Upper lobe of left lung (tissue), 4 donors: ENCODE results near the gene NOC4L.

Source experiments
- EP300 ChIP-seq, 4 donors: sonication (generic); formaldehyde crosslinking; IDR thresholded peaks; one replicate each; pipeline ENCODE4 v1.5.1; 2017; ENCODE audit warnings: antibody characterized with exemption in 4 of 4, control low read depth in 2 of 4
- POLR2AphosphoS5 ChIP-seq, 2 donors: sonication (generic); formaldehyde crosslinking; IDR thresholded peaks; one replicate each; pipeline ENCODE4 v1.5.1; 2017; ENCODE audit warnings: antibody characterized with exemption in 2 of 2
- TF ChIP-seq, protein P1 (sequence below), 6 experiments: fragments of 450-650 bp in 4 of 6; fragments of 200-600 bp in 2 of 6; sonication (generic) in 2 of 6; IDR thresholded peaks; one replicate each; pipeline ENCODE4 v1.5.1; 2016 to 2019; ENCODE audit warnings: antibody characterized with exemption in 6 of 6

DNA sequence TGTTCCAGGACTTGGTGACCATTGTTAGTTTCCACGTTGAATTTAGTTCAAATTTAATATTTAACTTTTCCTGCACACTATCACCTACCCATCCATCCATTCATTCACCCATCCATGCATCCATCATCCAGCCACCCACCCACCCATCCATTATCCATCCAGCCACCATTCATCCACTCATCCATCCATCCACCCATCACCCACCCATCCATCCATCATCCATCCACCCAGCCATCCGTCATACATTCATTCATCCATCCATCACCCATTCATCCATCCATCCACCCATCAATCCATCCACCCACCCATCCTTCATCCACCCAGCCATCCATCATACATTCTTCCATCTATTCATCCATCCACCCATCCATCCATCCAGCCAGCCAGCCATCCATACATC lies 21.8 kb downstream of the NOC4L start:
- TF ChIP-seq, protein P1, sequence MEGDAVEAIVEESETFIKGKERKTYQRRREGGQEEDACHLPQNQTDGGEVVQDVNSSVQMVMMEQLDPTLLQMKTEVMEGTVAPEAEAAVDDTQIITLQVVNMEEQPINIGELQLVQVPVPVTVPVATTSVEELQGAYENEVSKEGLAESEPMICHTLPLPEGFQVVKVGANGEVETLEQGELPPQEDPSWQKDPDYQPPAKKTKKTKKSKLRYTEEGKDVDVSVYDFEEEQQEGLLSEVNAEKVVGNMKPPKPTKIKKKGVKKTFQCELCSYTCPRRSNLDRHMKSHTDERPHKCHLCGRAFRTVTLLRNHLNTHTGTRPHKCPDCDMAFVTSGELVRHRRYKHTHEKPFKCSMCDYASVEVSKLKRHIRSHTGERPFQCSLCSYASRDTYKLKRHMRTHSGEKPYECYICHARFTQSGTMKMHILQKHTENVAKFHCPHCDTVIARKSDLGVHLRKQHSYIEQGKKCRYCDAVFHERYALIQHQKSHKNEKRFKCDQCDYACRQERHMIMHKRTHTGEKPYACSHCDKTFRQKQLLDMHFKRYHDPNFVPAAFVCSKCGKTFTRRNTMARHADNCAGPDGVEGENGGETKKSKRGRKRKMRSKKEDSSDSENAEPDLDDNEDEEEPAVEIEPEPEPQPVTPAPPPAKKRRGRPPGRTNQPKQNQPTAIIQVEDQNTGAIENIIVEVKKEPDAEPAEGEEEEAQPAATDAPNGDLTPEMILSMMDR (IDR thresholded peaks at IDR 0.05) = no peak
- TF ChIP-seq EP300 (IDR thresholded peaks at IDR 0.05) (no peak), POLR2AphosphoS5 (IDR thresholded peaks at IDR 0.05) (no peak)
